Panc1 (cell line): ENCODE results near the gene CHERP.

Experiments
- POLR2AphosphoS5 ChIP-seq: IDR thresholded peaks from 2 replicates; pipeline ENCODE4 v1.6.1; 2012; ENCODE audit warnings: mild to moderate bottlenecking, low read depth, low read length, moderate library complexity
- TCF7L2 ChIP-seq: IDR thresholded peaks from 2 replicates; pipeline ENCODE4 v1.6.1; 2011; ENCODE audit warnings: mild to moderate bottlenecking, low read depth, low read length, inconsistent platforms
- TF ChIP-seq, protein P1 (sequence below): fragments of 450-650 bp; IDR thresholded peaks from 2 replicates; pipeline ENCODE4 v1.5.1; 2017; ENCODE audit warnings: mild to moderate bottlenecking
- TF ChIP-seq, protein P2 (sequence below), 2 experiments: IDR thresholded peaks; 2 replicates each; pipeline ENCODE4 v1.6.1; 2011 to 2012; ENCODE audit warnings: low read depth in 2 of 2, control low read depth in 1 of 2, low read length in 1 of 2, mild to moderate bottlenecking in 1 of 2, moderate library complexity in 1 of 2; ENCODE audit not compliant: insufficient read depth in 1 of 2

DNA sequence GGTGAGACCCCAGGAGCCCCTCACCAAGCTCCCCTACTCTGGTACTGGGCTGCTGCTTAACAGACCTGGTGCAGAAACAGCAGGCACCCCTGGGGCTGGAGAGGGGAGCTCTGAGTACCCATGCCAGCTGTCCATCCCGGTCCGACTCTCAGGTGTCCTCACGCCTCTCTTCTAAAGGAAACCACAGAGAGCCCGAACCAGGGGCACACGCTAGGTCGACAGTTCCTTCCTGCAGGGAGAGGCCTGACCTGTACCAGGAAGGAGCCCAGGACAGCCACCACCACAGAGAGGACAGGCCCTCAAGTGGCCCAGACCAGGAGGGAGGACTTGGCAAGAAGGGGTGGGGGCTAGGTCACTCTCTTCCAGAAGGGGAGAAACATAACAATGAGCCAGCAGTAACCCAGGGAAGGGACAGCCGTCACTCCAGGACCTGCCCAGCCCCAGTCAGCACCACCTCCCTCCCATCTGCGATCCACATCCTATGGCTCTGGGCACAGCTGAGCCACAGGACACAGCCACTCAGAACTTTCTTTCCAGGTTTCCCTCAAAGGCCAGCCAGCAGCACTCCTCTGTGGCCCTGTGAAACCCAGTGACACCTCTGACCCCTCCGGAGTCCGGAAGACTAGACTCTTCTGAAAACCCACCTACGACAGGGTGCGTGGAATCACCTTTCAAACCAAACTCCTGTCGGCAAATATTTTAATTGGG is 43.0 kb upstream of the CHERP start:
- TF ChIP-seq, protein P1, sequence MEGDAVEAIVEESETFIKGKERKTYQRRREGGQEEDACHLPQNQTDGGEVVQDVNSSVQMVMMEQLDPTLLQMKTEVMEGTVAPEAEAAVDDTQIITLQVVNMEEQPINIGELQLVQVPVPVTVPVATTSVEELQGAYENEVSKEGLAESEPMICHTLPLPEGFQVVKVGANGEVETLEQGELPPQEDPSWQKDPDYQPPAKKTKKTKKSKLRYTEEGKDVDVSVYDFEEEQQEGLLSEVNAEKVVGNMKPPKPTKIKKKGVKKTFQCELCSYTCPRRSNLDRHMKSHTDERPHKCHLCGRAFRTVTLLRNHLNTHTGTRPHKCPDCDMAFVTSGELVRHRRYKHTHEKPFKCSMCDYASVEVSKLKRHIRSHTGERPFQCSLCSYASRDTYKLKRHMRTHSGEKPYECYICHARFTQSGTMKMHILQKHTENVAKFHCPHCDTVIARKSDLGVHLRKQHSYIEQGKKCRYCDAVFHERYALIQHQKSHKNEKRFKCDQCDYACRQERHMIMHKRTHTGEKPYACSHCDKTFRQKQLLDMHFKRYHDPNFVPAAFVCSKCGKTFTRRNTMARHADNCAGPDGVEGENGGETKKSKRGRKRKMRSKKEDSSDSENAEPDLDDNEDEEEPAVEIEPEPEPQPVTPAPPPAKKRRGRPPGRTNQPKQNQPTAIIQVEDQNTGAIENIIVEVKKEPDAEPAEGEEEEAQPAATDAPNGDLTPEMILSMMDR = no peak
- TF ChIP-seq, protein P2, sequence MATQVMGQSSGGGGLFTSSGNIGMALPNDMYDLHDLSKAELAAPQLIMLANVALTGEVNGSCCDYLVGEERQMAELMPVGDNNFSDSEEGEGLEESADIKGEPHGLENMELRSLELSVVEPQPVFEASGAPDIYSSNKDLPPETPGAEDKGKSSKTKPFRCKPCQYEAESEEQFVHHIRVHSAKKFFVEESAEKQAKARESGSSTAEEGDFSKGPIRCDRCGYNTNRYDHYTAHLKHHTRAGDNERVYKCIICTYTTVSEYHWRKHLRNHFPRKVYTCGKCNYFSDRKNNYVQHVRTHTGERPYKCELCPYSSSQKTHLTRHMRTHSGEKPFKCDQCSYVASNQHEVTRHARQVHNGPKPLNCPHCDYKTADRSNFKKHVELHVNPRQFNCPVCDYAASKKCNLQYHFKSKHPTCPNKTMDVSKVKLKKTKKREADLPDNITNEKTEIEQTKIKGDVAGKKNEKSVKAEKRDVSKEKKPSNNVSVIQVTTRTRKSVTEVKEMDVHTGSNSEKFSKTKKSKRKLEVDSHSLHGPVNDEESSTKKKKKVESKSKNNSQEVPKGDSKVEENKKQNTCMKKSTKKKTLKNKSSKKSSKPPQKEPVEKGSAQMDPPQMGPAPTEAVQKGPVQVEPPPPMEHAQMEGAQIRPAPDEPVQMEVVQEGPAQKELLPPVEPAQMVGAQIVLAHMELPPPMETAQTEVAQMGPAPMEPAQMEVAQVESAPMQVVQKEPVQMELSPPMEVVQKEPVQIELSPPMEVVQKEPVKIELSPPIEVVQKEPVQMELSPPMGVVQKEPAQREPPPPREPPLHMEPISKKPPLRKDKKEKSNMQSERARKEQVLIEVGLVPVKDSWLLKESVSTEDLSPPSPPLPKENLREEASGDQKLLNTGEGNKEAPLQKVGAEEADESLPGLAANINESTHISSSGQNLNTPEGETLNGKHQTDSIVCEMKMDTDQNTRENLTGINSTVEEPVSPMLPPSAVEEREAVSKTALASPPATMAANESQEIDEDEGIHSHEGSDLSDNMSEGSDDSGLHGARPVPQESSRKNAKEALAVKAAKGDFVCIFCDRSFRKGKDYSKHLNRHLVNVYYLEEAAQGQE (IDR thresholded peaks at IDR 0.05; ENCODE audit: insufficient read depth in 1 of 2, low read depth in 2 of 2, low read length in 1 of 2) = no peak
- TF ChIP-seq POLR2AphosphoS5 = no peak
- TF ChIP-seq TCF7L2 = no peak
